Measurements from ENCODE around the gene PIAS2.
"Not testable (repeated sequence)": the region's sequence is repeated elsewhere in the genome, so short reads cannot be mapped to it uniquely, and the experiment has no call there.

PIAS2 gene

DNA sequence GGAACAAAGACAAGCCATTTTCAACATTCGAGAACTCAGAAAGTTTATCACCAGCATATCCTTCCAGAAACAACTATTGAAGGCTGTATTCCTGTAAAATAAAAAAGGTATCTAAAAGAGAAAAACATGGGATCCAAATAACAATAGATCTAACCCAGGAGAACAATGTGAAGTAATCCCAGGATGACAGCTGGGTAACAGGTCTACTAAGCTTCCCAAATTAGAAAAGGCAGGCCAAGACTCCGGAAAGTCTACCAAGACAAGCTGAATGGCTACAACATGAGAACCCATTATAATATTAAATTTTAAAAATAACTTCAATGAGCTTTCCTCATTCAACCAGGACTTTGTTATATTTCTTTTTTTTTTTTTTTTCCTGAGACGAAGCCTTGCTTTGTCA lies 6.5 kb downstream of the PIAS2 start:
- H3K4me3 ChIP-seq (ENCODE audit: low read depth, low read length): no peak overlapping the region
- no peak for DNase-seq (ENCODE audit: low read depth)

DNA sequence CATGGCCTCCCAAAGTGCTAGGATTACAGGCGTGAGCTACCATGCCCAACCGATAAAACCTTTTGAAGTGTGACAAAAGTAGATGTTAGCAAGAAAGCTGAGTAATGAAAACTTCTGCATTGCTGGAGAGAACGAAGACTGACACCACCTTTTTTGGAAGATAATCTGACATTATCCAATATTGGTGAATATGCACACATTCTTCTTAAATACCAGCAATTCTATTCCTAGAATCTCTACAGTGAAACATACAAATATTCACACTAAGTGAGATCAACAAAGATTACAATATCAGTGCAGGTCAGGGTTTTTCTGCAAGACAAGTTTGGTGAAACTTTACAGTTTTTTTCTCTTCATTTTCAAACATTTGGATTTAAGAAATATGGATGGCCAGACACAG lies 7.8 kb downstream of the PIAS2 start:
- no peak for DNase-seq (ENCODE audit: low read depth)
- H3K4me3 ChIP-seq (ENCODE audit: low read depth, low read length): no peak overlapping the region

DNA sequence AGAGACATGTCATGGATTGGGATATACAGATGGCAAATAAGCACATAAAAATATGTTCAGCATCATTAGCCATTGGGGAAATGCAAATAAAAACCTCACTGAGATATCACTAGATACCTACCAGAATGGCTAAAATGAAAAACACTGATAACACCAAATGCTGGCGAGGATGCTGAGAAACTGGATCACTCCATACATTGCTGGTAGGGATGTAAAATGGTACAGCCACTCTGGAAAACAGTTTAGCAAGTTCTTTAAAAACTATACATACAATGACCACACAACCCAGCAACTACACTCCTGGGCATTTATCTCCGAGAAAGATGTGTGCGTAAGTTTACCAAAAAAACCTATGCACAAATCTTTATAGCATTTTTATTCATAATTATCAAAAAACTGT lies 13.9 kb downstream of the PIAS2 start:
- no peak for DNase-seq (ENCODE audit: low read depth)
- H3K4me3 ChIP-seq (ENCODE audit: low read depth, low read length): no peak overlapping the region

DNA sequence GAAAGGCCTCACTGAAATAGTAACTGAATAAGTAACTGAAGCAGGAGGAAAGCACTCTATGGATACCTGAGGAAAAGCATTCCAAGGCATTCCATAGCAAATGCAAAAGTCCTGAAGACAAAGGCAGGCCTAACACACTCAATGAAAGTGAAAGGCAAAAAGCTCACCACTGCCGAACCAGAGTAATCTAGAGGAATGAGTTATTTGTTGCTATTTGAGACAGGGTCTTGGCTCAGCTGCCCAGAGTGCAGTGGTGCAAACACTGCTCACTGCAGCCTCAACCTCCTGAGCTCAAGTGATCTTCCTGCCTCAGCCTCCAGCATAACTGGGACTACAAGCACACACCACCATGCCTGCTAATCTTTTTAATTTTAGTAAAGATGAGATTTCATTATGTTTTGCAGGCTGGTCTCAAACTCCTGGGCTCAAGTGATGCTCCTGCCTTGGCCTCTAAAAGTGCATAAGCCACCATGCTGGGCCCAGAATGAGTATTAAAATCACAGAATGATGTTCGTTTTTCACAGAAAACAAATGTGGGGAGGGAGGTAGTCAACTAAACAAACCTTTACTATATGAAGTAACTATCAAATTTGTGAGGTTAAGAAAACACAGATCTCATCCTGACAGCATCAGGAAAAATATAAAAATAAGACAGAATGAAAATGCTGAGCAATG lies 17.9 kb downstream of the PIAS2 start:
- H3K4me3 ChIP-seq (ENCODE audit: low read depth, low read length): no peak overlapping the region
- no peak for DNase-seq (ENCODE audit: low read depth)

DNA sequence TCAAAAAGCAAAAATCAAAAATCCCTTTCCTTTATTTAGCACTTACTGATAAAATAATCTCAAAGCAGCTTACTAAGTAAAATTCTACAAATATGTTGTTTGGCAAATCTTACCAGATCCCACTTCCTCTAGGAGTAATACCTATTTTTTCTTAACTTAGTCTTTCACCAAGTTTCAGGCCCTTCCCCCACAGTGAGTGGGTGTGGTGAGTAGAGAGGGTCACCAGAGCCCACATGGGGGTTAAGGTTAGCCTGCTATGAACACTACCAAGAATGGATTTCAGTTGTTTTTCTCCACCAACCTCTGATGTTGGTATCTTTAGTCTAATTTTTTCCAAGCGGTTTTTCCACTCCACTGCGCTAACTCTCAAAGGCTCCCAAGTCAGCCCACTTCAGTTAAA lies 23.2 kb downstream of the PIAS2 start:
- H3K4me3 ChIP-seq (ENCODE audit: low read depth, low read length): no peak overlapping the region
- no peak for DNase-seq (ENCODE audit: low read depth)

DNA sequence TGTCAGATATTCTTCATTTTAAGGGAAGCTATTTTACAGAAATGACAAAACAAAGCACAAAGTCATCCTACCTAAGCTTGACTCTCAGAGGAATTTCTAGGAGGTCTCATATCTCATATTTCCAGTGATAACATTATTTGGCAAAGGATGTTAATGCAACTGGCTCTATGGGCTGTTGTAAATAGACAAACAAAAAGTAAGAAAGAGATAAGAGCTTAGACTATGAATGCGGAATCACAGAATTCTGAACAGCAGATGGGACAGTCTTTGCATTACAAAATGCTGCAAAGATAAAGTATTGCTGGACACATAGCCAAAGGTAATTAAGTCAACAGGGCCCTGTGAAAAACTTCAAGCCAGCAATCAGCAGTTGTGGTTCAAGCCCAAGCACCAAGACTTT lies 23.9 kb downstream of the PIAS2 start:
- H3K4me3 ChIP-seq (ENCODE audit: low read depth, low read length): no peak overlapping the region
- no peak for DNase-seq (ENCODE audit: low read depth)

DNA sequence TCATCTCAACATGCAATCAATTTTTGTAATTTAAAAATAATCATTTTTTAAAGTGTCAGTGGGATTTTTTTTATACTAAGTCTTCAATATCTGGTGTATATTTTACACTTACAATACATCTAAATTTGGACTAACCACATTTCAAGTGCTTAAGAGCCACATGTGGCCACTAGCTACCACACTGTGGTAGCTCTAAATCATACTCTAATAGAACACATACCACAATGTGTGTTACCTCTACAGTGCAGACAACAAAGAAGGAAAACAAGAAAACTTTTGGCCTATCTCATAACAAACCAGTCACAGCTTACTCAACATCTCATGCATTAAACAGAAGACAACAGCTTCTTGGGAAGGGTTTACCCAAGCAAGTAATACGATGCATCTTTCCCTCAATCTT lies 24.5 kb downstream of the PIAS2 start:
- no peak for DNase-seq (ENCODE audit: low read depth)
- H3K4me3 ChIP-seq (ENCODE audit: low read depth, low read length): no peak overlapping the region

DNA sequence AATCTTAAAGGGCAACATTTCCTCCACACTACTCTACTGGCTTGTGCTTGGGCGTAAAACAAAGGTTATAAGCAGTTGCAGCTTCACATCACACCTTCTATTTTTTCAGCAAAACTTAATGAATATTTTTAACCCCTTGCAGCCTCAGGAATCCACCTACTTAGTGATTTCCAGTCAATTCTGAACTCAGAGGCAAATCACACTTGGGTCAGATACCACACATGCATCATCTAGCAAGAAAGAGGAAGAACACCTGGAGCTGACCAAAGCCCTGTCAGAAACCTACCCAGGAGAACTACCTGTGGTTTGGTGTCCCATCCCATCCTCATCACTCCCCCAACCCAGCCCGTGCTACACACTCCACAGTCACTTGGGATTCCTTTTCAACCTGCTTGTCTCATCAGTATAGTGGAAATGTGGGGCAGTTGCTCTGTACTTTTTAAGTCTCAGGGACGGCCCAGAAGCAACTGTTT lies 25.5 kb downstream of the PIAS2 start:
- DNase-seq (ENCODE audit: low read depth): no peak
- H3K4me3 ChIP-seq (ENCODE audit: low read depth, low read length): no peak overlapping the region

DNA sequence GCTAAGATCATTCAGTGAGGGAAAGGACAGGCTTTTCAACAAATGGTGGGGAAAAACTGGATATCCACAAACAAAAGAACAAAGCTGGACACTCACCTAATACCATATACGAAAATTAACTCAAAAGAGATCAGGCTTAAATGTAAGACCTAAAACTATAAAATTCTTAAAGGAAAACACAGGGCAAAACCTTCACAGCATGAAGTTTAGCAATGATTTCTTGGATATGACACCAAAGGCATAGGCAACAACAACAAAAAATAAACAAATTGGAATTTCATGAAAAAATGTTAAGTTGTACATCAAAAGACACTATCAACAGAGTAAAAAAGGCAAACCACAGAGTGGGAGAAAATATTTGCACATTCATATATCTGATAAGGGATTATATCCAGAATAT lies 28.3 kb downstream of the PIAS2 start:
- DNase-seq (ENCODE audit: low read depth): no peak
- H3K4me3 ChIP-seq (ENCODE audit: low read depth, low read length): no peak overlapping the region

DNA sequence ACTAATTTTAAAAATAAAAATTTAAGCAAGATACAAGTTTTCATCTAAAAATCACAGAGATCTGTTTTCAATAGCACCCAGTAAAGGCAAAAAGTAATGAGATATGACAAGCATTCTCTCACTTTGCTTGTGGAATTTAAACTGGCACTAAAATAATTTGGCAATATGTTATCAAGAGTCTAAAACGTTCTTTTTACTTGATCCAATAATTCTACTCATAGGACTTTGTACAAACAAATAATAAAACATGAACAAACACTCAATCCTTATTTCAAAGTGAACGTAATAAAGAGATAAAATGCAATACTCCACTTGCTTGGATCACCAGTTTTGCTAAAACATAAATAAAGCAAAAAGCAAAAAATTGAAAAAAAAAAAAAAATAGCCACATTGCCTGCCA lies 30.4 kb downstream of the PIAS2 start:
- H3K4me3 ChIP-seq (ENCODE audit: low read depth, low read length): no peak overlapping the region
- DNase-seq (ENCODE audit: low read depth): no peak

DNA sequence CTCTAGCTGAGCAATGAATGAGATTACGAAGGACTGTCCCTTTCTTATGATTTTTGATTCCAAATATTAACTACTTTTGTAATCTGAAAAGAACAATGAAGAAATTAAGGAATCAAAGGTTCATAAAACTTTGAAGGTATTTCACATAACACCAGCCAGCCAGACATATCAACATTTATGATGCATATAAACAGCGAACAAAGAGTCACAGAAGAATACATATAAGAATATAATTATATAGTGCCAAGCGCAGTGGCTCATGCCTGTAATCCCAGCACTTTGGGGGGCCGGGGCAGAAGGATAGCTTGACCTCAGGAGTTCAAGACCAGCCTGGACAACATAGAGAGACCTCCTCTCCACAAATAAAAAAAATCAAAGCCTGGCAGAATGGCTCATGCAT lies 34.1 kb downstream of the PIAS2 start:
- DNase-seq (ENCODE audit: low read depth): no peak
- no peak overlapping the region for H3K4me3 ChIP-seq (ENCODE audit: low read depth, low read length)

DNA sequence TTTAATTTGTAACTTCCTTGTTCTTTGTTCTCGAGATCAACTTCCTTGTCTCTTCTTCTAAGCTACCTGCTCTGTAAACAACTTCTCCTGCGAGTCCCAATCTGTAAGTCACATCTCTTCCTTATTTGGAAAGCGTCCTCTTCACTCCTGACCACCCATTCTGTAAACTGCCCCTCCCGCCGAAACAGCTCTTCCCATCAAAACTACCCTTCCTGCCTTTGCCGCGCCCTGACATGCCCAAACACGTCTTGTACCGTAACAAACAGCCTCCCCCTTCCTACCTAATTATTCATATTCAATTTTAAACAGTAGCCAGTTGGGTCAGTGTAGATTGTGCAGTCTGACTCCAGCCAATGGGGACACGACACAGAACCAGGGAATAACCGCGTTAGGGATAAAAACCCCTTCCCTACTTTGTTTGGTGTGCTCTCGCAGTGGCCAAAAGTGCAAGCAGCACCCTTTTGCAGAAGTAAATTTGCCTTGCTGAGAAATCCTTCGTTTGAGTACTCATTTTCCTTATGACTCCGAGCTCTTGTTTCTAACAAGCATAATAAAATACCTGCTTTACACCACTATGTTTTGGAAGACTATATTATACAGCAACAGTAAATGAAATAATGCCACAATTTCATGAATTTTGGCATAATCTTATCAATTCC lies 39.8 kb downstream of the PIAS2 start:
- H3K4me3 ChIP-seq (ENCODE audit: low read depth, low read length): no peak overlapping the region
- no peak for DNase-seq (ENCODE audit: low read depth)

DNA sequence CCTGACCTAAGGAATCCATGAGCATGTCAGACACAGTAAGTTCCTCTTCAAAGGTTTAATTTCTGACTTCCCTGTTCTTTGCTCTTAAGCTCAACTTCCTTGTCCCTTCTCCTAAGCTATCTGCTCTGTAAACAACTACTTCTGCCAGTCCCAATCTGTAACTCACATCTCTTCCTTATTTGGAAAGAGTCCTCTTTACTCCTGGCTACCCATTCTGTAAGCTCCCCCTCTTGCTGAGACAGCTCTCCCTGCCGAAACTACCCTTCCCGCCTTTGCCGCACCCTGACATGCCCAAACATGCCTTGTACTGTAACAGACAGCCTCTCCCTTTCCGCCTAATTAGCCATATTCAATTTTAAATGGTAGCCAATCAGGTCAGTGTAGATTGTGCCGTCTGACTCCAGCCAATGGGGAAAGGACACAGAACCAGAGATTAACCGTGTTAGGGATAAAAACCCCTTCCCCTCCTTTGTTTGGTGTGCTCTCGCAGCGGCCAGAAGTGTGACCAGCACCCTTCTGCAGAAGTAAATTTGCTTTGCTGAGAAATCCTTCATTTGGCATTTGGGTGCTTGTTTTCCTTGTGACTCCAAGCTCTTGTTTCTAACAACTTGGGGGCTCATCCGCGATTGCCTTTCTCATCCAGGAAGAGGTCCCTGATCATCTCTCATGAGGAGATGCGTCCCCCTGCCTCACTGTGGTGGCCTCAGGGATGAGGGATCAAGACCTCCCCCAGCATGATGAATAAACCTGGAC lies 49.0 kb downstream of the PIAS2 start:
- no peak overlapping the region for H3K4me3 ChIP-seq (ENCODE audit: low read depth, low read length)
- DNase-seq (ENCODE audit: low read depth): no peak

DNA sequence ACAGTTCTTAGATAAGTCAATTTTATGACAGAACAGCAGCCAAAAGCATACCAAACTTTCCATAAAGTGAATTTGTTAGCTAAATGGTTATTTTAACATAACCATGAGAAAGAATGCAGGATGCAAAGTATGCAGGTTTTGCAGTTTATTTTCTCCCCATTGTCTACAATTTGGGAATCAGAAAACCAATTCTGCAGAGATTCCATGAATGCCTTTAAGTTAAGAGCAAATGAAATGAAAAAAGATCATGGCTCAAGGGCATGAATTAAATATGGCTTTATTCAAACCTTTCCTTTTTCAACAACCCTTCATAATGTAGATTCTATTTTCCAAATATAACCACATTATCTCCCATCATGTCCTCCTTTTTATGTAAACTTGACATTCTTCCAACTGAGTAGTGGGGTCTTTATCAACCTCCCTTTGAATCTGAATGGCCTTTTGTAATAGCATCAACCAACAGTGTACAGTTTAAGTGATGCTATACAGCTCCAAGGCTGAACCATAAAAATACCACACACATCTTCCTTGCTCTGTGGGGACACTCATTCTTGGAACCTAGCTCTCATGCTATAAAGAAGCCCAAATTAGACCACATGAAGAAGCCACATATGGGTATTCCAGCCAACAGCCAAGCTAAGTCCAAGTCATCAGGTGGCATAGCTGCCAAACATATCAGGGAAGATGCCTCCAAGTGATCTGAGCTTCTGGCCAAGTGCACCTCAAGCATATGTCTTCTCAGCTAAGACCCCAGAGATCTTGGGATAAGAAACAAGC lies 49.8 kb downstream of the PIAS2 start:
- H3K4me3 ChIP-seq (ENCODE audit: low read depth, low read length): no peak overlapping the region
- DNase-seq (ENCODE audit: low read depth): no peak

DNA sequence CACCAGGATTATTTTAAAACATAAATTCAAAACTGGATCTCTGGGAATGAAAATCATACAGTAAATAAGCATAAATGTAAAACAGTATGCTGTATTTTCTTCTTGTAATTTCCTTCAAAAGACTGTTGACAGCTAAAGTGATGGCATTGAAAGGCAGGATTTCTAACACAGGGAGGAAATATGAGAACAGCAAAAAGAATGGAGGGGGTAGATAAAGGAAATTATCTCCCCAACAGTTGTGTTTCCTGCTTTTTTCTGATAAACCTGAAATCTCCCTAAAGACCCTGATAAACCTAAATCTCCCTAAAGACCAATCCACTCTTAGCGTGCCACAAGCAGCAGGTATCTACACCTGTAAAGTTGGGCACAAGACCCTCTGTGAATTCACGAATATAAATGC lies 50.8 kb downstream of the PIAS2 start:
- no peak overlapping the region for H3K4me3 ChIP-seq (ENCODE audit: low read depth, low read length)
- DNase-seq (ENCODE audit: low read depth): no peak

DNA sequence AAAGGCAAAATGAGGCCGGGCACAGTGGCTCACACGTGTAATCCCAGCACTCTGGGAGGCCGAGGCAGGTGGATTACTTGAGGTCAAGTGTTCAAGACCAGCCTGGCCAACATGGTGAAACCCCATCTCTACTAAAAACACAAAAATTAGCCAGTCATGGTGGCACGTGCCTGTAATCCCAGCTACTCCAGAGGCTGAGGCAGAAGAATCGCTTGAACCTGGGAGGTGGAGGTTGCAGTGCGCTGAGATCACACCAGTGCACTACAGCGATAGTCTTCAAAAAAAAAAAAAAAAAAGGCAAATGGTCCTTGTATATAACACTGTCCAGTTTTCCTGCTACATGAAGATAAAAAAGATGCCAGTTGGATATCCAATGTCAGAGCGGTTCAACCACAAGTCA lies 52.1 kb downstream of the PIAS2 start:
- not testable (repeated sequence) for H3K4me3 ChIP-seq (ENCODE audit: low read depth, low read length); DNase-seq (ENCODE audit: low read depth)

DNA sequence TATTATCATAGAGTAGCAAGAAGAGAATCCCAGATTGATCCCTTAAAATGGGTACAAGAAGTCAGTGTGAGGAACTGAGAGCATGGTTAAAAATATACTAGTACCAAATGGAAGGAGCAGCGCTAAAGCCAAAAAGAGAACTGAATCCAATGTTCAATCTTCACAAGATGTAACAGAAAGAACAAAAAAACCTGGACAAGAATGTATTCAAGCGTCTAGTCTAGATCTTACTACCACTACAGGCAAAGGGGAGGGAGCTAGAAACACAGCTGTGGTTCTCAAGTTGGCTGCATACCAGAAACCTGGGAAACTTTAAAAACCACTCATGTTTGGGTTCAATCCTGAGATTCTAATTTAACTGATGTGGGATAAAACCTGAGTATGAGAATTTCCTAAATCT lies 57.5 kb downstream of the PIAS2 start:
- H3K4me3 ChIP-seq (ENCODE audit: low read depth, low read length): no peak overlapping the region
- peak; percentile 4 for DNase-seq (ENCODE audit: low read depth)

DNA sequence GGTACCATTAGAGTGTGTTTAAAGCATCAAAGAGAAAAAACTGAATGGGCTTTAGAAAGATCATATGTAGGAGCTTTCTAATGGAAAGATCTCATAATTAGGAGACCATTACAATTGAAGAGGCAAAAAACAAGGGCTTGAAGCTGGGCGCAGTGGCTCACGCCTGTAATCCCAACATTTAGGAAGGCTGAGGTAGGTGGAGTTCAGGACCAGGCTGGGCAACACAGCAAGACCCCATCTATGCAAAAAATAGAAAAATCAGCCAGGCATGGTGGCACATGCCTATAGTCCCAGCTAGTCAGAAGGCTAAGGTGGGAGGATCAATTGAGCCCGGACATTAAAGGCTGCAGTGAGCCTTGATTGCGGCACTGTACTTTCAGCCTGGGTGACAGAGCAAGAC lies 59.0 kb downstream of the PIAS2 start:
- DNase-seq (ENCODE audit: low read depth): no peak
- H3K4me3 ChIP-seq (ENCODE audit: low read depth, low read length): no peak overlapping the region

DNA sequence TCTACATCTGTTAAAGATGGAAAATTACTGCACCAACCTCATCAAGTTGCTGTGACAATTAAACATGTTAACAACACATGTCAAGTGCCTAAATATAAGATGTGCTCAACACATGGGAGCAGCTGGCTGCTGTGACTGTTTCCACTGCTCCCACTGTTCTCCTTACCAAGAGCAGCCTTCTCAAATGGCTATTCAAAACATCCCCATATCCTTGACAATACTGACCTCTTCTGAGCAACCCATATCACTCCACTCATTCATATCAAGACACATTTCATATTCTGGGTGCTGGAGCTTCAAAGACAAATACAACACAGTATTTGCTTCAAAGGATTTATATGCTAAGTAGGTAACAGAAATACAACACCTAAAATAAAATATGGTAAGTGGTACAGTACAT lies 60.3 kb downstream of the PIAS2 start:
- DNase-seq (ENCODE audit: low read depth): no peak
- no peak overlapping the region for H3K4me3 ChIP-seq (ENCODE audit: low read depth, low read length)

DNA sequence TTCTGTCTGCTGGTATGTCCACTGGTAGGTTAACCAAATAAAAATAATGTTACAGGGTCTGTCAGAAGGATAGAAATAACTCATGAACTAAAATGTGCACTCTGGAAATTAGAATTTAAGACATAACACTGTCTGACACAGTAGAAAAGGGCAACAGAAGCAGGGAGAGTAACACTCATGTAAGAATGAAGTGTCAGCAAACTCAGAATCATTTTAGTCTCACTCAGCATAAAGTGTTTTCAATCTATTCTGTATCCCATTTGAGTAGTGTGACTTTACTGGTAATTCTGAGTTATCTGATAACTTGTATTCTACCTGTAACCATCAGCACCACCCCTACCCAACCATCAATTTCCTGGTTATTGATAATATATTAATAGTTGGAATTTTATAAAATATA lies 68.3 kb downstream of the PIAS2 start:
- no peak for DNase-seq (ENCODE audit: low read depth)

More for the DNA sequence above, 68.3 kb downstream of the PIAS2 start:
- no peak overlapping the region for H3K4me3 ChIP-seq (ENCODE audit: low read depth, low read length)
